WTC11 (cell line): ENCODE measurements around the gene ASCC1.

ENCODE experiments used
- ATF3 ChIP-seq: sonication (generic); formaldehyde crosslinking; conservative IDR thresholded peaks from 2 replicates; pipeline ENCODE4 v1.8.1; 2022; ENCODE audit warnings: mild to moderate bottlenecking, missing genetic modification reagents
- ATF6 ChIP-seq: sonication (generic); formaldehyde crosslinking; IDR thresholded peaks from 2 replicates; pipeline ENCODE4 v1.8.1; 2023; ENCODE audit warnings: mild to moderate bottlenecking, missing genetic modification reagents
- CBFB ChIP-seq: sonication (generic); formaldehyde crosslinking; IDR thresholded peaks from 2 replicates; pipeline ENCODE4 v1.8.1; 2022; ENCODE audit warnings: mild to moderate bottlenecking, low read depth, missing genetic modification reagents
- CTCF ChIP-seq: fragments of 200-600 bp; IDR thresholded peaks from 2 replicates; pipeline ENCODE4 v1.8.0; 2022; ENCODE audit warnings: antibody characterized with exemption
- ESRRA ChIP-seq: sonication (generic); formaldehyde crosslinking; IDR thresholded peaks from 2 replicates; pipeline ENCODE4 v1.8.1; 2022; ENCODE audit warnings: mild to moderate bottlenecking, missing genetic modification reagents, borderline replicate concordance
- IRF2 ChIP-seq: sonication (generic); formaldehyde crosslinking; IDR thresholded peaks from 2 replicates; pipeline ENCODE4 v1.8.0; 2022; ENCODE audit warnings: low read depth, missing genetic modification reagents, borderline replicate concordance
- MAX ChIP-seq: sonication (generic); formaldehyde crosslinking; IDR thresholded peaks from 2 replicates; pipeline ENCODE4 v1.8.0; 2022; ENCODE audit warnings: mild to moderate bottlenecking, missing genetic modification reagents
- OVOL2 ChIP-seq: fragments of 250-450 bp; sonication (Bioruptor Pico); IDR thresholded peaks from 2 replicates; pipeline ENCODE4 v1.9.0; 2021; ENCODE audit warnings: mild to moderate bottlenecking, borderline replicate concordance
- TCF7 ChIP-seq: sonication (generic); formaldehyde crosslinking; IDR thresholded peaks from 2 replicates; pipeline ENCODE4 v1.8.0; 2022; ENCODE audit warnings: mild to moderate bottlenecking, low read depth, missing genetic modification reagents, moderate library complexity
- ZNF121 ChIP-seq: sonication (generic); formaldehyde crosslinking; IDR thresholded peaks from 2 replicates; pipeline ENCODE4 v1.8.0; 2023; ENCODE audit warnings: missing genetic modification reagents
- ZNF423 ChIP-seq: fragments of 250-450 bp; sonication (Bioruptor Pico); IDR thresholded peaks from 2 replicates; pipeline ENCODE4 v2.1.2; 2022; ENCODE audit warnings: mild to moderate bottlenecking, moderate library complexity
- ZNF512 ChIP-seq: sonication (generic); formaldehyde crosslinking; IDR thresholded peaks from 2 replicates; pipeline ENCODE4 v1.8.1; 2022; ENCODE audit warnings: missing genetic modification reagents, borderline replicate concordance

- TF ChIP-seq OVOL2 (CRISPR knock-in tag), result no peak
- no peak for TF ChIP-seq TCF7
- no peak for TF ChIP-seq IRF2 (CRISPR knock-in tag)
- no peak for TF ChIP-seq ATF3
- TF ChIP-seq ESRRA (CRISPR knock-in tag), result no peak
- no peak for TF ChIP-seq MAX (CRISPR knock-in tag)
- no peak for TF ChIP-seq ATF6
- TF ChIP-seq ZNF512, result no peak
- TF ChIP-seq CTCF, result no peak
- TF ChIP-seq ZNF423 (CRISPR knock-in tag), result no peak
- TF ChIP-seq CBFB (CRISPR knock-in tag), result no peak
- no peak for TF ChIP-seq ZNF121 (CRISPR knock-in tag)
Measured at GRCh38 chr10:72132854-72133253, 83.2 kb downstream of the ASCC1 start.
